Suprapubic skin (tissue), 4 donors: ENCODE measurements around the gene UGT1A8. TPM values are rescaled to one million over a fixed set of nuclear protein-coding genes. Genes with fewer than 3 reads are reported as not detected.

Experiments
- DNase-seq, 2 donors: peaks; one replicate each; pipeline ENCODE4 v3.0.0-alpha.2; 2019; ENCODE audit warnings: low spot score in 2 of 2
- H3K27ac ChIP-seq: fragments of 200-600 bp; sonication (generic); one replicate; pipeline ENCODE4 v1.5.1; 2019
- H3K27me3 ChIP-seq: fragments of 200-600 bp; sonication (generic); one replicate; pipeline ENCODE4 v1.5.1; 2019
- H3K36me3 ChIP-seq: fragments of 200-600 bp; sonication (generic); one replicate; pipeline ENCODE4 v1.5.1; 2019
- H3K4me1 ChIP-seq: fragments of 200-600 bp; sonication (generic); one replicate; pipeline ENCODE4 v1.5.1; 2019
- H3K4me3 ChIP-seq: fragments of 200-600 bp; sonication (generic); one replicate; pipeline ENCODE4 v1.5.1; 2019; ENCODE audit warnings: mild to moderate bottlenecking
- H3K9me3 ChIP-seq: fragments of 200-600 bp; sonication (generic); one replicate; pipeline ENCODE4 v1.5.1; 2019
- EP300 ChIP-seq: sonication (generic); formaldehyde crosslinking; IDR thresholded peaks from one replicate; pipeline ENCODE4 v1.6.1; 2017; ENCODE audit warnings: antibody characterized with exemption
- POLR2A ChIP-seq, 2 donors: fragments of 450-650 bp; IDR thresholded peaks; one replicate each; pipeline ENCODE4 v1.6.1; 2017; ENCODE audit warnings: antibody characterized with exemption in 2 of 2, mild to moderate bottlenecking in 2 of 2, moderate library complexity in 2 of 2
- POLR2AphosphoS5 ChIP-seq, 3 donors: sonication (generic); formaldehyde crosslinking; IDR thresholded peaks; one replicate each; pipeline ENCODE4 v1.6.1; 2017; ENCODE audit warnings: antibody characterized with exemption in 3 of 3
- WGBS: methylation state at CpG from one replicate; pipeline ENCODE4 v1.1.5; 2018; 5-methylcytosine and 5-hydroxymethylcytosine counted together
- total RNA-seq, 4 donors: library from RNA; depleted of rRNA; stranded (reverse); fragments of >200 nt; gene quantifications; one replicate each; pipeline ENCODE4 v1.1.0, GENCODE V29; 2016
- TF ChIP-seq, protein P1 (sequence below), 2 donors: fragments of 200-600 bp in 1 of 2; fragments of 450-650 bp in 1 of 2; sonication (generic) in 1 of 2; IDR thresholded peaks; one replicate each; pipeline ENCODE4 v1.5.1; 2016 to 2019; ENCODE audit warnings: antibody characterized with exemption in 2 of 2, mild to moderate bottlenecking in 1 of 2, moderate library complexity in 1 of 2

The UGT1A8 gene
- total RNA-seq, 4 donors from 2014 or later, result 0.47 TPM; not detected in 3

DNA sequence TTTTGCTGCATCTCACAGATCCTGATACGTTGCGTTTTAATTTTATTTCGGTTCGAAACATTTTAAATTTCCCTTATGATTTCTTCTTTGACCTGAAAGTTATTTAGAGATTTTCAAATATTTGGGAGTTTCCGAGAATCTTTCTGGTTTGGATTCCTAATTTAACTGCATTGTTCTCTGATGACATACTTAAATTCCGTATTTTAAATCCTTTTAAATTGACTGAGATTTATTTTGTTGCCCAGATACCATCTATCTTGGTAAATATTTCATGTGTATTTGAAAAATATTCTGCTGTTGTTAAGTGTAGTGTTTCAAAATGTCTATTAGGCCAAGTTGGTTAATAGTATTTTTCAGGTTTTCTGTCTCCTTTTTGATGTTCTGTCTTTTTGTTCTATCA, 198.4 kb downstream of the UGT1A8 start:
- Histone ChIP-seq H3K36me3 (no peaks in the 10 kb centered on the region), H3K4me3 (no peak overlapping the region), H3K4me1 (no peaks in the 10 kb centered on the region), H3K27me3 (no peaks in the 10 kb centered on the region), H3K9me3 (no peaks in the 10 kb centered on the region), H3K27ac (no peak overlapping the region)
- 70% methylated on average over 6 of the region's 6 CpGs for WGBS
- TF ChIP-seq, protein P1, sequence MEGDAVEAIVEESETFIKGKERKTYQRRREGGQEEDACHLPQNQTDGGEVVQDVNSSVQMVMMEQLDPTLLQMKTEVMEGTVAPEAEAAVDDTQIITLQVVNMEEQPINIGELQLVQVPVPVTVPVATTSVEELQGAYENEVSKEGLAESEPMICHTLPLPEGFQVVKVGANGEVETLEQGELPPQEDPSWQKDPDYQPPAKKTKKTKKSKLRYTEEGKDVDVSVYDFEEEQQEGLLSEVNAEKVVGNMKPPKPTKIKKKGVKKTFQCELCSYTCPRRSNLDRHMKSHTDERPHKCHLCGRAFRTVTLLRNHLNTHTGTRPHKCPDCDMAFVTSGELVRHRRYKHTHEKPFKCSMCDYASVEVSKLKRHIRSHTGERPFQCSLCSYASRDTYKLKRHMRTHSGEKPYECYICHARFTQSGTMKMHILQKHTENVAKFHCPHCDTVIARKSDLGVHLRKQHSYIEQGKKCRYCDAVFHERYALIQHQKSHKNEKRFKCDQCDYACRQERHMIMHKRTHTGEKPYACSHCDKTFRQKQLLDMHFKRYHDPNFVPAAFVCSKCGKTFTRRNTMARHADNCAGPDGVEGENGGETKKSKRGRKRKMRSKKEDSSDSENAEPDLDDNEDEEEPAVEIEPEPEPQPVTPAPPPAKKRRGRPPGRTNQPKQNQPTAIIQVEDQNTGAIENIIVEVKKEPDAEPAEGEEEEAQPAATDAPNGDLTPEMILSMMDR (IDR thresholded peaks at IDR 0.05), result no peak
- TF ChIP-seq POLR2AphosphoS5 (IDR thresholded peaks at IDR 0.05), result no peak
- no peak for TF ChIP-seq POLR2A (IDR thresholded peaks at IDR 0.05)
- no peak for DNase-seq

DNA sequence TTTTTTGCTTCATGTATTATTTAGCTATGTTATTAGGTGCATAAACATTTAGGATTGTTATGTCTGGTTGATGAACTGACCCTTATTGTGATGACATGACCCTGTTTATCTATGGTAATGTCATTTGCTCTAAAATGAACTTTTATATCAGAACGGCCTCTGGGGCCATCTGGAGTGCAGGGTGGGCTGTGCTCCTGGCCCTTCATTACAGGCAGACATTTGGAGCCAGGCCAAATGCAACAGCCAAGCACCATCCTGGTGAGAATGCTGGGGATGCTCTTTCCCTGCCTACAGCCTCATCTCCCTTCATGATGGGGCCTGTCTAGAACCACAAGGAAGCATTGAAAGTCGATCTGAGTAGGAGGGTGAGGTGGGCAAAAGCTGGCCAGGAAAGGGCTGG, 198.9 kb downstream of the UGT1A8 start:
- WGBS, result 52% methylated on average over 2 of the region's 2 CpGs

DNA sequence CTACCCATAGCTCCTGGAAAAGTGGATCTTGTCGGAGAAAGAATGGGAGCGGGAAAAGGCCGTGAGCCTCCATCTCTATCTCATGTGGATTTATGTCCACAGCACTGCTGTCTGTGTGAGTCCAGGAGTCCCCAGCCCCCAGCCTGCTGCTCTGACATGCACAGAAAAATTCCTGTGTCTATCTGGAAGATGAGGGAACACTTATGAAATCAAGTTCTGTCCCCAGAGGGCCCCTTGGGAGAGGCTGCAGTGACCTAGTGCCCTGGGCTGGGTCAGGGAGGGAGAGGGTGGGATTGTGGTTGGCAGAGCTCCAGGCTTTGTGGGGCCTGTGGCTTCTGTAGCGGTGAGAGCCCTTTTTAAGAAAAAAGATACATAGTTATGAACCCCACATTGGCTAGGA, 199.3 kb downstream of the UGT1A8 start:
- TF ChIP-seq, protein P1 (IDR thresholded peaks at IDR 0.05), result no peak
- TF ChIP-seq POLR2A (IDR thresholded peaks at IDR 0.05), result no peak
- no peak for TF ChIP-seq POLR2AphosphoS5 (IDR thresholded peaks at IDR 0.05)
- TF ChIP-seq EP300, result no peak
- no peaks in the 10 kb centered on the region for H3K36me3 ChIP-seq
- no peaks in the 10 kb centered on the region for H3K9me3 ChIP-seq
- peak; percentile 24 to 38 for DNase-seq
- H3K4me3 ChIP-seq, result no peak overlapping the region
- no peaks in the 10 kb centered on the region for H3K27me3 ChIP-seq
- 80% methylated on average over 4 of the region's 4 CpGs for WGBS
- H3K27ac ChIP-seq, result no peak overlapping the region
- H3K4me1 ChIP-seq, result no peaks in the 10 kb centered on the region

More for the DNA sequence above, 198.9 kb downstream of the UGT1A8 start:
- Histone ChIP-seq H3K27me3 (no peaks in the 10 kb centered on the region), H3K4me3 (no peak overlapping the region), H3K36me3 (no peaks in the 10 kb centered on the region), H3K27ac (no peak overlapping the region), H3K9me3 (no peaks in the 10 kb centered on the region), H3K4me1 (no peaks in the 10 kb centered on the region)
- TF ChIP-seq, protein P1 (IDR thresholded peaks at IDR 0.05), result no peak
- TF ChIP-seq POLR2AphosphoS5 (IDR thresholded peaks at IDR 0.05) (no peak), EP300 (no peak), POLR2A (IDR thresholded peaks at IDR 0.05) (no peak)
- peak in 1 of 2 donors; percentile 28 for DNase-seq

DNA sequence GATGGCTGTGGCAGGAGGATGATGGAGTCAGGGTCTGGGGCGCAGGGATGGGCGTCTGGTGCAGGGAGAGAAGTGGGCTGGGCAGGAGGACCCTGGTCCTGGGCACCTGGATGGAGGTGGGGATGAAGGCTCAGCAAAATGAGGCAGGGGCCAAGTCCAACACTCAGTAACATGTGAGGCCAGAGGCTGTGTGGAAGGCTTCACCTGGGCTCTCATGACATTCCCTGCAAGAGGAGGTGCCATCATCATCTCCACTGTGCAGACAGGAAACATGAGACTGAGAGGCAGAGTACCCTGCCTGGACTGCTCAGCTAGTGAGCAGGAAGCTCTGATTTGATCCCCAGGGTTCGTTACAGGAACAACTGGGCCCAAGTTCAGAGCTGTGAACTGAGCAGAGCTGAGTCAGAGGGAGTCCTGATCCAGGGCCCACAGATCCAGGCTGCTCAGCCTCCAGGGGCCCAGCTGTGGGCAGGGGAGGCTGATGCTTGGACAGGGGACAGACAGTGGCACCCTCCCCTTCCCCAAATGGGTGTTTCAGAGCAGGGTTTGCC, 200.0 kb downstream of the UGT1A8 start:
- Histone ChIP-seq H3K27me3 (no peaks in the 10 kb centered on the region), H3K27ac (no peak overlapping the region), H3K4me1 (no peaks in the 10 kb centered on the region), H3K4me3 (no peak overlapping the region), H3K9me3 (no peaks in the 10 kb centered on the region), H3K36me3 (no peaks in the 10 kb centered on the region)
- 100% methylated on average over 3 of the region's 3 CpGs for WGBS
- no peak for TF ChIP-seq EP300
- TF ChIP-seq, protein P1 (IDR thresholded peaks at IDR 0.05), result no peak
- TF ChIP-seq POLR2AphosphoS5 (IDR thresholded peaks at IDR 0.05), result no peak
- no peak for TF ChIP-seq POLR2A (IDR thresholded peaks at IDR 0.05)
- peak; percentile 42 to 56 for DNase-seq

DNA sequence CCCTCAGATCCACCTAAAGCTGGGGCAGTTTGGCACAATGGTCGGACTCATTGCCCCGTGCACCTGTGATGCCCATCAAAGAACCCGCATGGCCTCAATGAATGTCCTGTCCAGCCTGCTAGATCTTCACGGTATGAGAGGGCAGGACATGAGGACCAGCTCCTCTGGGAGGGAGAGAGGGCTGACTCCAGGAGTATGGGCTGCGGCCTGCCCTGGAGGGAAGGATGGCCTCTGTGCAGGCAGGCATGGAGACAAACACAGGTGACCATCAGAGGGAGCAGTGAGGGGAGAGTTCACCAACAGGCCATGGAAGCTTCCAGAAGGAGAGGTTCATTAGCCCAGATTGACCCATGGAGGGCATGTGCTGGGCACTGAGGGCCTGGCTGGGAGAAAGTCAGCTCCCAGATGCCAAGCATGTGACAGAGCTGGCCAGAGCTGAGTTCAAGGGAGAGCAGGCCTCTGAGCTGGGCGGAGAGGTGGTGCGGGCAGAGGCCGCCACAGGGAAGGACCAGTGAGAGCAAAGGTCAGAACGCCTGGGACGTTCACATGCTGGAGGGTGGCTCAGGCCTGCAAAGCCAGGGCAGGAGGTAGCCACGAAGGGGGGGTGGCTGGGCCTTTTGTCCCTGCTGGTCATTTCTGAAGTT, 200.7 kb downstream of the UGT1A8 start:
- Histone ChIP-seq H3K27ac (no peak overlapping the region), H3K4me1 (no peaks in the 10 kb centered on the region), H3K27me3 (no peaks in the 10 kb centered on the region), H3K9me3 (no peaks in the 10 kb centered on the region), H3K4me3 (no peak overlapping the region), H3K36me3 (no peaks in the 10 kb centered on the region)
- peak; percentile 35 to 72 for DNase-seq
- no peak for TF ChIP-seq EP300
- TF ChIP-seq, protein P1 (IDR thresholded peaks at IDR 0.05), result no peak
- TF ChIP-seq POLR2AphosphoS5 (IDR thresholded peaks at IDR 0.05), result no peak
- TF ChIP-seq POLR2A (IDR thresholded peaks at IDR 0.05), result no peak
- WGBS, result 97% methylated on average over 9 of the region's 11 CpGs
